Measurements from ENCODE around the gene DDX27. TPM values are rescaled to one million over a fixed set of nuclear protein-coding genes. Genes with fewer than 3 reads are reported as not detected.

Gene DDX27
- total and polyA plus RNA-seq, 4 donors: 8.8 to 16.0 (median 13.0) TPM

- TF ChIP-seq YY1 (IDR thresholded peaks at IDR 0.05) (no peak), MAX (IDR thresholded peaks at IDR 0.05) (no peak), HNF4G (IDR thresholded peaks at IDR 0.05) (no peak), CTCF (IDR thresholded peaks at IDR 0.05; ENCODE audit: low read depth, low read length, missing input control) (no peak), GABPA (IDR thresholded peaks at IDR 0.05 in 1 of 2, conservative IDR thresholded peaks at IDR 0.05 in 1 of 2) (no peak), RAD21 (IDR thresholded peaks at IDR 0.05) (no peak), HNF4A (conservative IDR thresholded peaks at IDR 0.05) (no peak), TAF1 (conservative IDR thresholded peaks at IDR 0.05) (no peak), FOXA2 (IDR thresholded peaks at IDR 0.05) (no peak), EGR1 (IDR thresholded peaks at IDR 0.05; ENCODE audit: low read depth in 2 of 2) (no peak), NR2F2 (IDR thresholded peaks at IDR 0.05) (no peak)
- TF ChIP-seq, protein P1, sequence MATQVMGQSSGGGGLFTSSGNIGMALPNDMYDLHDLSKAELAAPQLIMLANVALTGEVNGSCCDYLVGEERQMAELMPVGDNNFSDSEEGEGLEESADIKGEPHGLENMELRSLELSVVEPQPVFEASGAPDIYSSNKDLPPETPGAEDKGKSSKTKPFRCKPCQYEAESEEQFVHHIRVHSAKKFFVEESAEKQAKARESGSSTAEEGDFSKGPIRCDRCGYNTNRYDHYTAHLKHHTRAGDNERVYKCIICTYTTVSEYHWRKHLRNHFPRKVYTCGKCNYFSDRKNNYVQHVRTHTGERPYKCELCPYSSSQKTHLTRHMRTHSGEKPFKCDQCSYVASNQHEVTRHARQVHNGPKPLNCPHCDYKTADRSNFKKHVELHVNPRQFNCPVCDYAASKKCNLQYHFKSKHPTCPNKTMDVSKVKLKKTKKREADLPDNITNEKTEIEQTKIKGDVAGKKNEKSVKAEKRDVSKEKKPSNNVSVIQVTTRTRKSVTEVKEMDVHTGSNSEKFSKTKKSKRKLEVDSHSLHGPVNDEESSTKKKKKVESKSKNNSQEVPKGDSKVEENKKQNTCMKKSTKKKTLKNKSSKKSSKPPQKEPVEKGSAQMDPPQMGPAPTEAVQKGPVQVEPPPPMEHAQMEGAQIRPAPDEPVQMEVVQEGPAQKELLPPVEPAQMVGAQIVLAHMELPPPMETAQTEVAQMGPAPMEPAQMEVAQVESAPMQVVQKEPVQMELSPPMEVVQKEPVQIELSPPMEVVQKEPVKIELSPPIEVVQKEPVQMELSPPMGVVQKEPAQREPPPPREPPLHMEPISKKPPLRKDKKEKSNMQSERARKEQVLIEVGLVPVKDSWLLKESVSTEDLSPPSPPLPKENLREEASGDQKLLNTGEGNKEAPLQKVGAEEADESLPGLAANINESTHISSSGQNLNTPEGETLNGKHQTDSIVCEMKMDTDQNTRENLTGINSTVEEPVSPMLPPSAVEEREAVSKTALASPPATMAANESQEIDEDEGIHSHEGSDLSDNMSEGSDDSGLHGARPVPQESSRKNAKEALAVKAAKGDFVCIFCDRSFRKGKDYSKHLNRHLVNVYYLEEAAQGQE (IDR thresholded peaks at IDR 0.05): no peak
- TF ChIP-seq, protein P2, sequence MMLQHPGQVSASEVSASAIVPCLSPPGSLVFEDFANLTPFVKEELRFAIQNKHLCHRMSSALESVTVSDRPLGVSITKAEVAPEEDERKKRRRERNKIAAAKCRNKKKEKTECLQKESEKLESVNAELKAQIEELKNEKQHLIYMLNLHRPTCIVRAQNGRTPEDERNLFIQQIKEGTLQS (IDR thresholded peaks at IDR 0.05): no peak
- H3K9me3 ChIP-seq (ENCODE audit: control insufficient read depth in 4 of 4, low read length in 3 of 4): no peaks in the 10 kb centered on the region
- H3K27me3 ChIP-seq (ENCODE audit: control insufficient read depth in 4 of 4, insufficient read depth in 4 of 4, low read length in 3 of 4): no peaks in the 10 kb centered on the region
- DNase-seq (ENCODE audit: low spot score): no peak
- no peak overlapping the region for H3K4me3 ChIP-seq (ENCODE audit: low read depth in 1 of 3, low read length in 3 of 3)
- no peak overlapping the region for H3K9ac ChIP-seq (ENCODE audit: low read depth in 1 of 2, low read length in 2 of 2)
- H3K27ac ChIP-seq (ENCODE audit: low read depth in 1 of 2, low read length in 2 of 2): no peak overlapping the region
- H3K36me3 ChIP-seq (ENCODE audit: control insufficient read depth in 4 of 4, insufficient read depth in 3 of 4, low read depth in 1 of 4, low read length in 3 of 4): peaks cover 2 to 10% (median 3%) of the 10 kb centered on the region in 4 donors
- 33% methylated on average over 1 of the region's 1 CpG for WGBS
- peaks cover 6 to 13% (median 12%) of the 10 kb centered on the region in 4 donors for H3K4me1 ChIP-seq (ENCODE audit: control insufficient read depth in 4 of 4, insufficient read depth in 4 of 4, low read length in 3 of 4)
These were observed 46.8 kb upstream of the DDX27 start for GRCh38 chr20:49172413-49172812.

DNA sequence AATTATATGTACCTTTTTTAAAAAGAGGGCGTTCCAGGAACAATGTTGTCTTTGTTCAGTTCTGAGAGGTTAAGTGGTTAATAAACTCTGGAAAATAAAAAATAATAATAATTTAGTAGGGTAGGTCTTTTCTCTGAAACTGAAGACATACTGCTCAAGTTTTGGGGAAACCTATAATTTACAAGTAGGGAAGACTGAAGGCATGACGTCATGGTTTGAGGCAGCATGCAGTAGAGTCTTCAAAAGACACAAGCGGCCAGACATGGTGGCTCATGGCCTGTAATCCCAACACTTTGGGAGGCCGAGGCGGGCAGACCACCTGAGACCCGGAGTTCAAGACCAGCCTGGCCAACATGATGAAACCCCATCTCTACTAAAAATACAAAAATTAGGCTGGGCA lies 45.0 kb upstream of the DDX27 start:
- no peak overlapping the region for H3K4me3 ChIP-seq (ENCODE audit: low read depth in 1 of 3, low read length in 3 of 3)
- H3K9me3 ChIP-seq (ENCODE audit: control insufficient read depth in 4 of 4, low read length in 3 of 4): no peaks in the 10 kb centered on the region
- H3K36me3 ChIP-seq (ENCODE audit: control insufficient read depth in 4 of 4, insufficient read depth in 3 of 4, low read depth in 1 of 4, low read length in 3 of 4): peaks cover 2 to 10% (median 5%) of the 10 kb centered on the region in 4 donors
- TF ChIP-seq MAX (IDR thresholded peaks at IDR 0.05): no peak
- no peak for TF ChIP-seq EGR1 (IDR thresholded peaks at IDR 0.05; ENCODE audit: low read depth in 2 of 2)
- TF ChIP-seq RXRA (IDR thresholded peaks at IDR 0.05): no peak
- no peak for TF ChIP-seq HNF4G (IDR thresholded peaks at IDR 0.05)
- TF ChIP-seq HNF4A (conservative IDR thresholded peaks at IDR 0.05): no peak
- no peak for TF ChIP-seq SP1 (IDR thresholded peaks at IDR 0.05)
- no peak for TF ChIP-seq YY1 (IDR thresholded peaks at IDR 0.05)
- peaks cover 0 to 9% (median 5%) of the 10 kb centered on the region in 4 donors for H3K4me1 ChIP-seq (ENCODE audit: control insufficient read depth in 4 of 4, insufficient read depth in 4 of 4, low read length in 3 of 4)
- H3K27ac ChIP-seq (ENCODE audit: low read depth in 1 of 2, low read length in 2 of 2): no peak overlapping the region
- H3K27me3 ChIP-seq (ENCODE audit: control insufficient read depth in 4 of 4, insufficient read depth in 4 of 4, low read length in 3 of 4): no peaks in the 10 kb centered on the region
- 97% methylated on average over 6 of the region's 6 CpGs for WGBS
- H3K9ac ChIP-seq (ENCODE audit: low read depth in 1 of 2, low read length in 2 of 2): no peak overlapping the region
- DNase-seq (ENCODE audit: low spot score): no peak
